ENCODE results near the gene ITGB2. TPM values are rescaled to one million over a fixed set of nuclear protein-coding genes. Genes with fewer than 3 reads are reported as not detected.

ITGB2 gene
- total and polyA plus RNA-seq, 2 donors (not counting 1 experiment from before 2014, with no cell fraction given), result 0.05 TPM; not detected in 1

DNA sequence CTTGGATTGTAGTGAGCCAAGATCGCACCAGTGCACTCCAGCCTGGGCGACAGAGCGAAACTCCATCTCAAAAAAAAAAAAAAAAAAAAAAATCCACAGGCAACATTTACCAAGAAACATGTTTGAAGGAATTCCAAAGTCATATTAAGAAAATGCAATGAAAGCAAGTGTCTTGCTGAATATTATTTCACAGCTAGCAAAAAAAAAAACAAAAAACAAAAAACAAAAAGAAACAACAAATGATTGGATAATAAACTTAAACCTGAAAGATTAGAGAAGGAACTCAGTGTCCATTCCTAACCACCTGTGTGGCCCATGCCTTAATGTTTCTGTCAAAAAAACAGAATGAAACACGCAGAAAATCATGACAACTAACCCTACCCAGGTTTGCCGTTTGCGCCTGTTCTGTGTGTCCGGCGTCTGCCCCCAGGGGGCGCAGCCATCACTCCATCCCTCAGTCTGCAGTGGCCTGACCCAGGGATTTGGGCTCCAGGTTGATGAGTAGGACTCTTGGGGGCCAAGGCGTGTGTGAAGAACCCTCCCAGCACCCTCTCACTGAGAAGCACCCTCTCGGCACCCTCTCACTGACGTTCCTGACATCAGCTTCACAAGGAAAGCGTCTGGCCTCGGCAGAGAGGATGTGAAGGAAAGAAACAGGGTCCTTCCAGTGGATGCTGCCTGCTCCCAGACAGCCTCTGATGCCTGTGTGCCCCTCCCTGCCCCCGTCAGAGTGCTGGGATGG, 28.0 kb downstream of the ITGB2 start:
- H3K9ac ChIP-seq (ENCODE audit: insufficient read depth, low read length), result no peak overlapping the region
- TF ChIP-seq, protein P1, sequence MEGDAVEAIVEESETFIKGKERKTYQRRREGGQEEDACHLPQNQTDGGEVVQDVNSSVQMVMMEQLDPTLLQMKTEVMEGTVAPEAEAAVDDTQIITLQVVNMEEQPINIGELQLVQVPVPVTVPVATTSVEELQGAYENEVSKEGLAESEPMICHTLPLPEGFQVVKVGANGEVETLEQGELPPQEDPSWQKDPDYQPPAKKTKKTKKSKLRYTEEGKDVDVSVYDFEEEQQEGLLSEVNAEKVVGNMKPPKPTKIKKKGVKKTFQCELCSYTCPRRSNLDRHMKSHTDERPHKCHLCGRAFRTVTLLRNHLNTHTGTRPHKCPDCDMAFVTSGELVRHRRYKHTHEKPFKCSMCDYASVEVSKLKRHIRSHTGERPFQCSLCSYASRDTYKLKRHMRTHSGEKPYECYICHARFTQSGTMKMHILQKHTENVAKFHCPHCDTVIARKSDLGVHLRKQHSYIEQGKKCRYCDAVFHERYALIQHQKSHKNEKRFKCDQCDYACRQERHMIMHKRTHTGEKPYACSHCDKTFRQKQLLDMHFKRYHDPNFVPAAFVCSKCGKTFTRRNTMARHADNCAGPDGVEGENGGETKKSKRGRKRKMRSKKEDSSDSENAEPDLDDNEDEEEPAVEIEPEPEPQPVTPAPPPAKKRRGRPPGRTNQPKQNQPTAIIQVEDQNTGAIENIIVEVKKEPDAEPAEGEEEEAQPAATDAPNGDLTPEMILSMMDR (conservative IDR thresholded peaks at IDR 0.05 in 1 of 2, IDR thresholded peaks at IDR 0.05 in 1 of 2; ENCODE audit: low read depth in 1 of 2, low read length in 2 of 2), result peak; percentile 96 to 98
- no peak for TF ChIP-seq EZH2 (IDR thresholded peaks at IDR 0.05; ENCODE audit: low read length, missing control alignments)
- peak in 1 of 2 donors; percentile 46 for DNase-seq (ENCODE audit: low read depth in 2 of 2)
- no peak overlapping the region for H2AFZ ChIP-seq (ENCODE audit: low read length)
- no peak overlapping the region for H3K4me3 ChIP-seq (replicated peaks in 1 of 4; ENCODE audit: control extremely low read depth in 1 of 4, insufficient read depth in 1 of 4, low read depth in 3 of 4, low read length in 4 of 4)
- H3K27me3 ChIP-seq (ENCODE audit: control insufficient read depth, insufficient read depth, low read length), result peaks cover 12% of the 10 kb centered on the region
- no peaks in the 10 kb centered on the region for H3K36me3 ChIP-seq (ENCODE audit: control insufficient read depth, insufficient read depth, low read length)
- no peaks in the 10 kb centered on the region for H3K9me3 ChIP-seq (ENCODE audit: control insufficient read depth, insufficient read depth, low read depth, low read length)
- no peaks in the 10 kb centered on the region for H3K79me2 ChIP-seq (ENCODE audit: control insufficient read depth, insufficient read depth, low read length)
- no peaks in the 10 kb centered on the region for H4K20me1 ChIP-seq (ENCODE audit: control insufficient read depth, extremely low read depth, insufficient read depth, low read length)
- H3K4me2 ChIP-seq (ENCODE audit: extremely low read depth, insufficient read depth, low read length), result no peak overlapping the region
- no peak overlapping the region for H3K27ac ChIP-seq (ENCODE audit: insufficient read depth, low read length)
- H3K4me1 ChIP-seq (ENCODE audit: control insufficient read depth, extremely low read depth, insufficient read depth, low read length), result no peaks in the 10 kb centered on the region

GRCh38 chr21:44892095-44892494, 28.6 kb downstream of the ITGB2 start:
- no peak overlapping the region for H3K27ac ChIP-seq (ENCODE audit: insufficient read depth, low read length)
- no peaks in the 10 kb centered on the region for H4K20me1 ChIP-seq (ENCODE audit: control insufficient read depth, extremely low read depth, insufficient read depth, low read length)
- no peaks in the 10 kb centered on the region for H3K9me3 ChIP-seq (ENCODE audit: control insufficient read depth, insufficient read depth, low read depth, low read length)
- peaks cover 12% of the 10 kb centered on the region for H3K27me3 ChIP-seq (ENCODE audit: control insufficient read depth, insufficient read depth, low read length)
- no peak for TF ChIP-seq EZH2 (IDR thresholded peaks at IDR 0.05; ENCODE audit: low read length, missing control alignments)
- TF ChIP-seq, protein P1 (conservative IDR thresholded peaks at IDR 0.05 in 1 of 2, IDR thresholded peaks at IDR 0.05 in 1 of 2; ENCODE audit: low read depth in 1 of 2, low read length in 2 of 2), result no peak
- no peaks in the 10 kb centered on the region for H3K4me1 ChIP-seq (ENCODE audit: control insufficient read depth, extremely low read depth, insufficient read depth, low read length)
- H3K4me2 ChIP-seq (ENCODE audit: extremely low read depth, insufficient read depth, low read length), result no peak overlapping the region
- H3K4me3 ChIP-seq (replicated peaks in 1 of 4; ENCODE audit: control extremely low read depth in 1 of 4, insufficient read depth in 1 of 4, low read depth in 3 of 4, low read length in 4 of 4), result no peak overlapping the region
- H3K9ac ChIP-seq (ENCODE audit: insufficient read depth, low read length), result no peak overlapping the region
- no peak for DNase-seq (ENCODE audit: low read depth in 2 of 2)
- no peaks in the 10 kb centered on the region for H3K36me3 ChIP-seq (ENCODE audit: control insufficient read depth, insufficient read depth, low read length)
- no peak overlapping the region for H2AFZ ChIP-seq (ENCODE audit: low read length)
- H3K79me2 ChIP-seq (ENCODE audit: control insufficient read depth, insufficient read depth, low read length), result no peaks in the 10 kb centered on the region

- Histone ChIP-seq H3K4me2 (ENCODE audit: extremely low read depth, insufficient read depth, low read length) (no peak overlapping the region), H2AFZ (ENCODE audit: low read length) (no peak overlapping the region), H3K27me3 (ENCODE audit: control insufficient read depth, insufficient read depth, low read length) (peaks cover 12% of the 10 kb centered on the region), H3K79me2 (ENCODE audit: control insufficient read depth, insufficient read depth, low read length) (no peaks in the 10 kb centered on the region), H4K20me1 (ENCODE audit: control insufficient read depth, extremely low read depth, insufficient read depth, low read length) (no peaks in the 10 kb centered on the region), H3K27ac (ENCODE audit: insufficient read depth, low read length) (no peak overlapping the region), H3K36me3 (ENCODE audit: control insufficient read depth, insufficient read depth, low read length) (no peaks in the 10 kb centered on the region), H3K9ac (ENCODE audit: insufficient read depth, low read length) (no peak overlapping the region), H3K9me3 (ENCODE audit: control insufficient read depth, insufficient read depth, low read depth, low read length) (no peaks in the 10 kb centered on the region), H3K4me3 (replicated peaks in 1 of 4; ENCODE audit: control extremely low read depth in 1 of 4, insufficient read depth in 1 of 4, low read depth in 3 of 4, low read length in 4 of 4) (no peak overlapping the region), H3K4me1 (ENCODE audit: control insufficient read depth, extremely low read depth, insufficient read depth, low read length) (no peaks in the 10 kb centered on the region)
- no peak for DNase-seq (ENCODE audit: low read depth in 2 of 2)
- TF ChIP-seq EZH2 (IDR thresholded peaks at IDR 0.05; ENCODE audit: low read length, missing control alignments), result no peak
- TF ChIP-seq, protein P1 (conservative IDR thresholded peaks at IDR 0.05 in 1 of 2, IDR thresholded peaks at IDR 0.05 in 1 of 2; ENCODE audit: low read depth in 1 of 2, low read length in 2 of 2), result no peak
These were observed 29.1 kb downstream of the ITGB2 start for GRCh38 chr21:44891631-44892031.

All from fibroblast of lung (primary cell).